WTC11 (cell line): ENCODE data around the gene SUB1.

ENCODE experiments used
- JUN ChIP-seq: sonication (generic); formaldehyde crosslinking; IDR thresholded peaks from 2 replicates; pipeline ENCODE4 v1.8.0; 2023; ENCODE audit warnings: mild to moderate bottlenecking, missing genetic modification reagents
- SP1 ChIP-seq: sonication (generic); formaldehyde crosslinking; conservative IDR thresholded peaks from 2 replicates; pipeline ENCODE4 v1.8.1; 2022; ENCODE audit warnings: missing genetic modification reagents
- TP53 ChIP-seq: sonication (generic); formaldehyde crosslinking; IDR thresholded peaks from 2 replicates; pipeline ENCODE4 v1.8.1; 2023; ENCODE audit warnings: mild to moderate bottlenecking, missing genetic modification reagents
- TF ChIP-seq, protein P1 (sequence below): fragments of 200-600 bp; IDR thresholded peaks from 2 replicates; pipeline ENCODE4 v1.8.0; 2022; ENCODE audit warnings: antibody characterized with exemption
- TF ChIP-seq, protein P2 (sequence below): fragments of 250-450 bp; sonication (Bioruptor Pico); IDR thresholded peaks from 2 replicates; pipeline ENCODE4 v2.1.2; 2022; ENCODE audit warnings: mild to moderate bottlenecking, moderate library complexity

DNA sequence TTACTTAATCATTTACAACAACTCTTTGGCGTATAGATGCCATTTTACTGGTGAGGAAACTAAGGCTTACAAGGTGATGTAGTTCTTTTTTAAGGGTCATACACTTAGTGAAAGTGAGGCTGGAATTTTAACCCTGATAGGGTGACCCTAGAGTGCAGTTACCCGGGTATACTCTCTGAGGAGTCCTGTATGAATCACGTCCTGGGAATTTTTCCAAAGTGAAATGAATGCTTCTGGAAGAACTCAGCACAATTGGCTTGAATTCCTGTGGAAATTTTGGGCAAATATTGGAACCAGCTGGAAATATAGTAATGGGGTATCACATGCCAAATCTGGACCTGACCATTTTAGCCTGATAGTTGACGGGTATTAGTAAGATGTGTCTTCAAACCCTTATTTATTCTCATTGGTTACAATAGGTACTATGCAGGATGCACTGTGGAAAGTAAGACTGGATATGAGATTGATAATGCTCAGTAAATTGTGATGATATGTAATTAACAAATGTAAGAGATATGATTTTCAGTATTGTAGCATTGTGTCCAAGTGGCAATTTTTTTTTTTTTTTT lies 14.8 kb downstream of the SUB1 start:
- TF ChIP-seq, protein P1, sequence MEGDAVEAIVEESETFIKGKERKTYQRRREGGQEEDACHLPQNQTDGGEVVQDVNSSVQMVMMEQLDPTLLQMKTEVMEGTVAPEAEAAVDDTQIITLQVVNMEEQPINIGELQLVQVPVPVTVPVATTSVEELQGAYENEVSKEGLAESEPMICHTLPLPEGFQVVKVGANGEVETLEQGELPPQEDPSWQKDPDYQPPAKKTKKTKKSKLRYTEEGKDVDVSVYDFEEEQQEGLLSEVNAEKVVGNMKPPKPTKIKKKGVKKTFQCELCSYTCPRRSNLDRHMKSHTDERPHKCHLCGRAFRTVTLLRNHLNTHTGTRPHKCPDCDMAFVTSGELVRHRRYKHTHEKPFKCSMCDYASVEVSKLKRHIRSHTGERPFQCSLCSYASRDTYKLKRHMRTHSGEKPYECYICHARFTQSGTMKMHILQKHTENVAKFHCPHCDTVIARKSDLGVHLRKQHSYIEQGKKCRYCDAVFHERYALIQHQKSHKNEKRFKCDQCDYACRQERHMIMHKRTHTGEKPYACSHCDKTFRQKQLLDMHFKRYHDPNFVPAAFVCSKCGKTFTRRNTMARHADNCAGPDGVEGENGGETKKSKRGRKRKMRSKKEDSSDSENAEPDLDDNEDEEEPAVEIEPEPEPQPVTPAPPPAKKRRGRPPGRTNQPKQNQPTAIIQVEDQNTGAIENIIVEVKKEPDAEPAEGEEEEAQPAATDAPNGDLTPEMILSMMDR: no peak
- TF ChIP-seq SP1 (CRISPR knock-in tag) (no peak), TP53 (CRISPR knock-in tag) (no peak), JUN (CRISPR knock-in tag) (no peak)
- TF ChIP-seq, protein P2, sequence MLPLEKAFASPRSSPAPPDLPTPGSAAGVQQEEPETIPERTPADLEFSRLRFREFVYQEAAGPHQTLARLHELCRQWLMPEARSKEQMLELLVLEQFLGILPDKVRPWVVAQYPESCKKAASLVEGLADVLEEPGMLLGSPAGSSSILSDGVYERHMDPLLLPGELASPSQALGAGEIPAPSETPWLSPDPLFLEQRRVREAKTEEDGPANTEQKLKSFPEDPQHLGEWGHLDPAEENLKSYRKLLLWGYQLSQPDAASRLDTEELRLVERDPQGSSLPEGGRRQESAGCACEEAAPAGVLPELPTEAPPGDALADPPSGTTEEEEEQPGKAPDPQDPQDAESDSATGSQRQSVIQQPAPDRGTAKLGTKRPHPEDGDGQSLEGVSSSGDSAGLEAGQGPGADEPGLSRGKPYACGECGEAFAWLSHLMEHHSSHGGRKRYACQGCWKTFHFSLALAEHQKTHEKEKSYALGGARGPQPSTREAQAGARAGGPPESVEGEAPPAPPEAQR: no peak
